ENCODE measurements around the gene ANKRD12. TPM values are rescaled to one million over a fixed set of nuclear protein-coding genes. Genes with fewer than 3 reads are reported as not detected.
A peak's percentile ranks its signal among the peaks of the same experiment; 100 is the strongest.

ANKRD12 gene
- total and polyA plus RNA-seq, 12 donors = 14.1 to 91.2 (median 36.5) TPM

GRCh38 chr18:9132628-9133027 lies 4.0 kb upstream of the ANKRD12 start:
- Histone ChIP-seq H3K36me3 (replicated peaks in 1 of 2) (peaks cover 0 to 49% of the 10 kb centered on the region in 2 donors), H3K27ac (peak overlapping the region in 1 of 5 donors; percentile 6)

GRCh38 chr18:9133225-9133624 lies 3.4 kb upstream of the ANKRD12 start:
- DNase-seq = no peak
- intact Hi-C loops (cut with DNase I) = no loop called here
- no peak overlapping the region for H3K4me3 ChIP-seq
- 88 to 97% (median 91%) methylated on average over 2 of the region's 2 CpGs for WGBS, 4 donors
- H3K27ac ChIP-seq = peak overlapping the region in 1 of 5 donors; percentile 6
- peaks cover 11 to 15% of the 10 kb centered on the region in 2 donors for H3K4me1 ChIP-seq (replicated peaks in 1 of 2)
- H3K36me3 ChIP-seq (replicated peaks in 1 of 2) = peaks cover 0 to 43% of the 10 kb centered on the region in 2 donors
- no peaks in the 10 kb centered on the region for H3K27me3 ChIP-seq
- H3K9me3 ChIP-seq (replicated peaks in 1 of 3) = no peaks in the 10 kb centered on the region
- no peak for TF ChIP-seq CTCF (IDR thresholded peaks at IDR 0.05)
- no peak for TF ChIP-seq POLR2A (IDR thresholded peaks at IDR 0.05)

More at GRCh38 chr18:9132628-9133027, 4.0 kb upstream of the ANKRD12 start:
- no peak for DNase-seq
- H3K9me3 ChIP-seq (replicated peaks in 1 of 3) = no peaks in the 10 kb centered on the region
- TF ChIP-seq CTCF (IDR thresholded peaks at IDR 0.05) = no peak
- no peak for TF ChIP-seq POLR2A (IDR thresholded peaks at IDR 0.05)
- no peak overlapping the region for H3K4me3 ChIP-seq
- no peaks in the 10 kb centered on the region for H3K27me3 ChIP-seq
- intact Hi-C loops (cut with DNase I) = no loop called here
- H3K4me1 ChIP-seq (replicated peaks in 1 of 2) = peaks cover 6 to 12% of the 10 kb centered on the region in 2 donors
- 95 to 99% (median 96%) methylated on average over 4 of the region's 4 CpGs for WGBS, 4 donors

- Histone ChIP-seq H3K36me3 (replicated peaks in 1 of 2) (peaks cover 0 to 24% of the 10 kb centered on the region in 2 donors), H3K4me3 (peak overlapping the region in 2 of 4 donors; percentile 62 to 80), H3K27ac (peak overlapping the region; percentile 90 to 99 (median 99)), H3K4me1 (replicated peaks in 1 of 2) (peaks cover 20 to 36% of the 10 kb centered on the region in 2 donors), H3K27me3 (no peaks in the 10 kb centered on the region), H3K9me3 (replicated peaks in 1 of 3) (no peaks in the 10 kb centered on the region)
- no peak for DNase-seq
- WGBS, 4 donors = 62 to 65% (median 63%) methylated on average over 12 of the region's 12 CpGs
- TF ChIP-seq POLR2A (IDR thresholded peaks at IDR 0.05) = no peak
- TF ChIP-seq CTCF (IDR thresholded peaks at IDR 0.05) = no peak
- intact Hi-C loops (cut with DNase I) = no loop called here
These were observed 1.3 kb upstream of the ANKRD12 start for GRCh38 chr18:9135081-9135911.

GRCh38 chr18:9135912-9136314 lies 668 bp upstream of the ANKRD12 start:
- TF ChIP-seq POLR2A (IDR thresholded peaks at IDR 0.05) = no peak
- no peak for TF ChIP-seq CTCF (IDR thresholded peaks at IDR 0.05)
- intact Hi-C loops (cut with DNase I) = no loop called here
- peak in 3 of 7 donors; percentile 38 to 69 (median 50) for DNase-seq
- Histone ChIP-seq H3K27me3 (no peaks in the 10 kb centered on the region), H3K27ac (peak overlapping the region; percentile 90 to 99 (median 99)), H3K36me3 (replicated peaks in 1 of 2) (peaks cover 0 to 24% of the 10 kb centered on the region in 2 donors), H3K9me3 (replicated peaks in 1 of 3) (no peaks in the 10 kb centered on the region), H3K4me3 (peak overlapping the region; percentile 33 to 95 (median 71)), H3K4me1 (replicated peaks in 1 of 2) (peaks cover 24 to 42% of the 10 kb centered on the region in 2 donors)
- WGBS, 4 donors = 0 to 2% (median 0%) methylated on average over 7 to 33 of the region's 33 CpGs
